HG03457 (cell line): ENCODE results near the gene CBX6.

Experiments used
- ATAC-seq: cut with Tn5 transposase; IDR thresholded peaks from one replicate; pipeline ENCODE4 v1.9.1; 2021; ENCODE audit warnings: moderate number of reproducible peaks; ENCODE audit not compliant: unreplicated experiment

Gene CBX6

DNA sequence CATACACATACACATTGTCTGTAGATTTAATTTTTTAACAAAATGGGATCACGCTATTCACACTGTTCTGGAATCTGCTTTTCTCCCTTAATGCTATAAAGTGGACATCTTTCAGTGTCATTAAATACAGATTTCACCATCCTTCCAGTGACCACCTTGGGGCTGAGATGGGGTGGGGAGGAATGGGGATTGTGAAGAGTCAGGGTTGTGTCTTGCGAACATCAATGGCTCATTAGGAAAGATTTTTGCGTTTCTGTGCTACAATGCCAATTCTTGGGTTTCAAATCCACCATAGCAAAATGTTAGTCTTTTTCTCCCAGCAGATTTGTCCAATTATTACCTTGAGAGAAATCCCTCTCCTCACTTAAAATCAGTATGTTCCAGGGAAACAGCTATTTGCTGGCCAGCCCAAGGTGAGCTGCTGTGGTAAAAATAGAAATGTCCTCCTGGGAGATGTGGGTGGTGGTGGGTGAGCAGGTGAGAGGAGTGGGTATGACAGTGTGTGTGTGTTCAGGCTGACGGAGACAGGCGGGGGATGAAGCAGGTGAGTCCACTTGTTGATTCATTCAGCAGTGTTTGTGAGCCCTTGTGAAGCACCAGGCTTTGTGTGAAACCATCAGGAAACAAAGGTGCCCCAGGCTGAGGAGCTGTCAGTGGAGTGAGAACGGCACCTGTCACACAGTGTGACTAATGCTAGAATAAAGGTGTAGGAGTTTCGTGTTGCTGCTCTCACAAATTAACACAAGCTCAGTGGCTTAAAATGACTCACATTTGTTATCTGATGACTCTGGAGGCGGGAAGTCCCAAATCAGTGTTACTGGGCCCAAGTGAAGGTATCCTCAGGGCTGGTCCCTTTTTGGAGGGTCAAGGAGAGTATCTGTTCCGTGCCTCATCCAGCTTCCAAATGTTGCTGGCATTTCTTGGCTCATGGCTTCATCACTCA lies 1.7 kb upstream of the CBX6 start:
- ATAC-seq: no peak

DNA sequence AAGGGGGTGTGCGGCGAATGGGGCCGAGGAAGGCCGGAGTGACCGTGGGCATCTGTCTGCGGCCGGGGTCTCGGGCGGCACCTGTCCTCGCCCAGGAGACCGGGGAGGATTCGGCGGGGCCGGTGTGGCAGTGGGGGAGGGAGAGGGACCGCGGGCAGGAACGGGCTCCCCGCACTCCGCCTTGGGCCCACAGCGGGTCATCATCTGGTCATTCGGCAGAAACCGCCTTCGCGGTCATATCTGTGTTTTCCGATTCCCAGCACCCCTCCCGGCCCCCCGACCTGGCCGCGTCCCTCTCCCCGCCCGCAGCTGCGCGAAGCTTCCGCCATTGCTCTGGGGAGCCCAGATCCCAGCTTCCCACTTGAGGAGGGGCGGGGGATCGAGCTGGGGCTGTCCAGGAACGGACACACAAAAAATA lies 824 bp upstream of the CBX6 start:
- ATAC-seq: no peak

DNA sequence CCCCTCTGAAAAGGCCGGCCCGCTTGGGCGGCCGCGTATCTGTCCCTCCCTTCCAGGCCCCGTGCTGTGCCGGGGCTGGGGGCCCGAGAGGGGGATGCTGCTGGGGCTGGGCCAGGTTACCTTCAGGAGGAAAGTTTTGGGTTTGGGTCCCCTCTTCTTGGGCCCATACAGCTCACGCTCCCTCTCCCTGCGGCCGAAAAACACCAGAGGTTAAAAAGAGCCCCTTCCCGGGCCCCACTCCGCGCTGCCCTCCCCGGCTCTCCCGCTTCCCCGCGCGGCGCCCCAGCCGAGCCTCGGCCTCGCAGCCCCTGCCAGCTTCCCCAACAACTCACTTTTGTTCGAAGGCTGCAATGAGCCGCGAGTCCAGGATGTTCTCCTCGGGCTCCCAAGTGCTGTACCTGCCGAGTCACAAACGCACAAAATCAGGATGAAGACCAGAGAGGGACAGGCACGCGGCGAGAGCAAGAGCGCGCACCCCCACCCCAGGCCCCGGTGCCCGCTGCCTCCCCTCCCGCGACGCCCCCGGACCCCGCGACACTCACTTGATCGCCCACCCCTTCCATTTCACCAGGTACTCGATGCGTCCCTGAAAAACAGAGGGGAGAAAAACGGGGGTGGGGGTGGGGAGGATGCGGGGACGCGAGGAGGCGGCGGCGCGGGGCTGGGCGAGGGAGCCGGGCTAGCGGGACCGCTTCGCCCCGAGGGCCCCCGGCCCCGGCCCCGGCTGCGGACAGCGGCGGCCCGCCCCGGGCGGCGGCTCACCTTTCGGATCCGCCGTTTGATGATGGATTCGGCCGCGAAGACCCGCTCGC lies 450 bp downstream of the CBX6 start:
- no peak for ATAC-seq

DNA sequence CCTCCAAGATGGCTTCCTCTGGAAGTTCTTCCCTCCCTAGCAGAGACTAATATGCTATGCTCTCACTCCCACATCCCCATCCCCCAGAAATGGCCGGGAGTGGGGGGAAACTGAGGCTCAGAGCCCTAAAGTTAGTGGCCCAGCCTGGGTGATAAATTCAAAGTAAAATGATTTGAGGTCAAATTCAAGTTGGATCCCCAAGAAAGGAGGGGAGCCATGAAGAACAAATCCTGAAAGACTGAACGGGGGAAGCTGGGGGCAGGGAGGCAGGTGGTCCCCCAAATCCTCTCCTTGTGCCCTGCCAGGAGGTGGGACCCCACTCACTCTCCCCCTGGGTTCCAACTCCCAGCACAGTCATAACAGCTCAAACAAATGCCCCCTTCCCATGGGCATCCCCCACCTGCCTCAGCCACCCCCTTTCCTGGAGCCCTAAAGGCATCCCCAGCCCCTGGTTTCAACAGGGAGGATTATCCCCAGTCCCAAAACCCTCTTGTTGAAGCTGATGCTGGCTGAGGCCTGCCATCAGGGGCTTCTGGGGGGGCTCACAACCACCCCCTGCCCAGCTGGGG lies 1.1 kb downstream of the CBX6 start:
- no peak for ATAC-seq

DNA sequence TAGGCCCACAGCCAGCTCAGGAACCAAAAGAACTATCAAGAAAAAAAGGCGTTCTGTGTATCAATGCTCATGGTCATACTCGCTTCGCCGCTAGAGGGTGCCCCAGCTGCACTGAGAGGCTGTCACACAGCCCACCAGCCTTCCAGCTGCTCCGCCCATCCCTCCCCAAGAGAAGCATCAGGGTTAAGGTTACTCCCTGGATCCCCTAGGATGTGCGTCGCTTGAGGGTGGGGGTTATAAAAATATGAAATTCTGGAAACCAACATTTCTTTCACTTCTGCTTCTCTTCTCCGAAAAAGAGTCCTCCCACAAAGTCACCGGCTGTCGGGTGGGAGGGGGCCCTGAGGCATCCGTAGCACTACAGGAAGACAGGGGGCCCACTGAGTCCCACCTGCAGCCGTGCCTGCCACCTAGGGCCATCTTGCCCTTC lies 1.7 kb downstream of the CBX6 start:
- ATAC-seq: no peak

DNA sequence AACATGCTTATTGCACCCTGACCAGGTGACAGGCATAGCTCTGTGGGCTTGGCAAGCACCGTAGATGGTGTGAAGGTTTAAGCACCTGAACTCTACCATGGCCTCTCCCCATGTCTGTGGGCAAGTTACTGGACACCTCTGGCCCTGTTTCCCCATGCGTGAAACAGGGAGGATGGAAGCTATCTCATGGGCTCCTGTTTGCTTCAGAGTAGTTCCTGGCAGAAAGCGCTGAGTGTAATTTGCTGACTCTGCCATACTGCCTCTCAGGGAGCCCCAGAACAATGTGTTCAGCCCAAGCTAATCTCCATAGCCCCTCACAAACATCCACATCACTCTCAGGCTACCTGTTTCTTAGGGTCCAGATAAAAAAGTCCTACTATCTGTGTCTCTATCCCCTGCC lies 2.4 kb downstream of the CBX6 start:
- no peak for ATAC-seq

- no peak for ATAC-seq
Observed at GRCh38 chr22:38868886-38869381, 3.1 kb downstream of the CBX6 start.

DNA sequence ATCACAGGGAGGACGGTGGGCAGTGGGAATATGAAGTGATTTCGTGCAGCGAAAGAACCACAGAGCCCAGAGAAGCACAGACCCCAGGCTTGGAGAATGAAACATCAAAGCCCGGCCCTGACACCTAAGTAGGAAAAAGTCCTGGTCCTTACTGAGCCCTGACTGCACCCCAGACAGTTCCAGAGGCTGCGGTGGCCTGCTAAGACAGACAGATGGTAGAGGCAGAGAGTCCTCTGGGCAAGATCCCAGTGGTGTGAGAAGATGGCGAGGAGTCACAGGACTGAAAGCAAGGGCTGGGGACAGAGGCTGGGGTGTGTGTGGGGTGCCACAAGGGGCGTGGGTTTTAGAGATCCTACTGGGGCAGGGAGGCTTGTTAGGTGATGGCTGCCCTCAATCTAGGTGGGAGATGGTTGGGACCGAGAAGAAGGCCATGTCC lies 3.7 kb downstream of the CBX6 start:
- ATAC-seq: no peak

- no peak for ATAC-seq
Observed at GRCh38 chr22:38867471-38868285, 4.3 kb downstream of the CBX6 start.

DNA sequence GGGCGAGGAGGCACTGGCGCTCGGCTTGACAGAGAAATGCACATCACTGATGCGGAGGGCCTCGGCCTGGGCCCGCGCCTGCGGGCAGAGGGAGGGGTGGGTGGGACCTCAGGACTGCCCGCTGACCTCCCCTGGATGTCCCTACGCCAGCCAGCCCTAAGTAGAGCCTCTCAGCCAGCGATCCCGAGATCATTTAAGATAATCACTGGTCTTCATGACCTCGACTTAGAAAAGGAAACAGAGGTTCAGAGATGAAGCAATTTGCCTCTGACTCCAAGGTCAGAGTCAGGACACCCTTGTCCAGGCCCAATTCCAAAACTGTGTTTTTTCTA lies 4.9 kb downstream of the CBX6 start:
- no peak for ATAC-seq

DNA sequence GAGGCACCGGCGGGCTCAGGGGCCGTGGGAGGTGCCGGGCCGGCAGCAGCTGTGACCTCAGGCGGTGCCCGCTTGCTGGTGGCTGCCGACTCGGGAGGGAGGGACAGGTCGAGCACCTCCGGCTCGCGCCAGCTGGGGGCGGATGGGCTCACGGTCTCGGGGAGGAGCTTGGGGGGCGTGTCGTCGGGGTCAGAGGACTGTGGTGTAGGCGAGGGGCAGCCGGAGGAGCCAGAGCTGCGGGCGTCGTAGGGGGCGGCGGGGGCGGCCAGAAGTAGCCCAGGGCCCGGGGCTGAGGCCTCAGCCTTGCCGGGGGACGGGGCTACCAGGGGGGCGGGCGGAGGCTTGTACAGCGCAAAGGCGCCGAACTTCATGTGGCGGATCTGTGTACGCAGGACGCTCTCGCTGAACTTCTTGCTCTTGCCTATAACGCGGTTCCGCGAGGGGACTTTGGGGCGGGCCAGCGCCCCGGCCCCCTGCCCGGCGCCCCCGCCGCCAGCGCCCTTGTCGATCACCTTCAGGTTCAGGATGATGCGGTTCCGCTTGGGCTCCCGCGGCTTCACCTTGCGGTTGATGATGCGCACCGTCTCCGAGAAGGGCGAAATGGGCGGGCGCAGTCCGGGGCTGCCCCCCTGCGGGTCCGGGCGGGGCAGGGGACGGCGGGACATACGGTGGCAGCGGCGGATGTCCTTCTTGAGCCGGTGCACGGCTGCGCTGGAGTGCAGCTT lies 5.5 kb downstream of the CBX6 start:
- ATAC-seq: no peak

DNA sequence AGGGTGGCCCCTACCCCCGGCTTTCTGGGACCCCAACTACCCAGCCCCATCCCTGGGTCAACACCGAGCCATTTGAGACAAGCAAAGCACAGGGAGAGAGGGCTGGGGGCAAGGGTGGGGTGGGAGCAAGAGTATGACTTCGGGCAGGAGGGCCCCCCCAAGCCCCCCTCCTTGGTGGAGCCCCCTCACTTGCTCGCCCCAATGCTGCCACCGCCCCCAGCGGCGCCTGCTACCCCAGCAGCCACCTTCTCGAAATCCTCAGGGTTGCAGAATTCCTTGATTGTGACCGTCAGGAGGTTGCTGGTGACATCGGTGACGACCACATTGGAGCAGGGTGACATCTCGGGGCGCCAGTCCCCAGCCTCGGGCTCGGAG lies 6.0 kb downstream of the CBX6 start:
- ATAC-seq: no peak

- no peak for ATAC-seq
Observed at GRCh38 chr22:38865201-38866023, 6.6 kb downstream of the CBX6 start.

DNA sequence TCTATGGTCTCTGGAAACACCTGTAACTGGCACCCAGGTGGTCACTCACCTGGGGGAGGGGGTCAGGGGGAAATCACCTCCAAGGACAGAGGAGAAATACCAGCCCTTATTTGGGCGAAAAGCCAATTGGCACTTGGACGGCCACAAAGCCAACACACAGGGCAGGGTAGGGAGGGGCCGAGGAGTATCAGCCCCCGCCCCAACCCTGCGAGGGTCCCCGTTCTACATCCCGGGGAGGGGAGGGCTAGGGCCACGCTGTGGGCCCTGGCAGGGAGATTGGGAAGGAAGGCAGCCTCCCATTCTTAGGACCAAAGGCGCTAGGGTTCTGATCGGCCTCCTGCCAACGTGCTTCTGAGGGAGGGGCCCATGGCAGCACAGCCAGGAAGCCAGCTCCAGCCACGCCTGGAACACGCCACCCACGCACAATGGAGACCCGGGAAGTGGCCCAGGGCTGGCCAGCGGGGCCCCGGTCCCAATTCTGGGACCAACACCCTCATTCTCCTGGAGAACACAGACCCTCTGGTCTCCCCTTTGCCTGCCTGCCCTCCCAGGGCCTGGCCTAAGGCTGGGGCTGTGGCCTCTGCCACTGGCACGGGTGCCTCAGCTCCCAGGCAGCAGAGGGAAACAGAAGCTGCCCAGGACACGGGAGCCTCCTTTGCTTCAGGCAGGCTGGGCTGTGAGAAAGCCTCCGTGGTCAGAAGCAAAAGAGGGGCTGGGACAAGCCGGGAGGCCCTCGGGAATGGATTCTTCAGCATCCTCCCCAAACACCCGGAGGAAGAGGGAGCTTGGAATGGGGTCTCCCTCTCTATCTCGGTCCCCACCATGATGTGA lies 7.4 kb downstream of the CBX6 start:
- no peak for ATAC-seq

GRCh38 chr22:38863531-38864131 lies 8.4 kb downstream of the CBX6 start:
- ATAC-seq: no peak

- no peak for ATAC-seq
Observed at GRCh38 chr22:38862375-38863329, 9.4 kb downstream of the CBX6 start.

GRCh38 chr22:38861927-38862326 lies 10.1 kb downstream of the CBX6 start:
- no peak for ATAC-seq
